ENCODE results near the gene SNX4.

- TF ChIP-seq CTCF (IDR thresholded peaks at IDR 0.05) (no peak), POLR2A (IDR thresholded peaks at IDR 0.05) (no peak), POLR2AphosphoS5 (IDR thresholded peaks at IDR 0.05) (no peak), EP300 (IDR thresholded peaks at IDR 0.05) (no peak)
Measured at GRCh38 chr3:125556314-125556713, 36.3 kb upstream of the SNX4 start.
